SKM-1 treated with dmso at 0.1 percent for 144 hours (cell line): ENCODE results near the gene CES2.

Source experiments
- DNase-seq: peaks from one replicate; lab custom pipeline; 2025; ENCODE audit not compliant: unreplicated experiment; lab: John Stamatoyannopoulos, UW

Gene CES2

GRCh38 chr16:66902648-66903543 lies 32.4 kb upstream of the CES2 start:
- no peak for DNase-seq

GRCh38 chr16:66903544-66904427 lies 31.5 kb upstream of the CES2 start:
- DNase-seq: no peak

- DNase-seq: no peak
Observed at GRCh38 chr16:66904428-66904845, 30.9 kb upstream of the CES2 start.

- DNase-seq: no peak
Observed at GRCh38 chr16:66904846-66905632, 30.3 kb upstream of the CES2 start.

GRCh38 chr16:66905633-66906539 lies 29.4 kb upstream of the CES2 start:
- no peak for DNase-seq

- no peak for DNase-seq
Observed at GRCh38 chr16:66906916-66907836, 28.1 kb upstream of the CES2 start.

- no peak for DNase-seq
Observed at GRCh38 chr16:66908116-66908515, 27.2 kb upstream of the CES2 start.

GRCh38 chr16:66908762-66909559 lies 26.4 kb upstream of the CES2 start:
- no peak for DNase-seq

- no peak for DNase-seq
Observed at GRCh38 chr16:66910175-66910940, 25.0 kb upstream of the CES2 start.

- no peak for DNase-seq
Observed at GRCh38 chr16:66911112-66911511, 24.2 kb upstream of the CES2 start.

- no peak for DNase-seq
Observed at GRCh38 chr16:66911801-66912200, 23.5 kb upstream of the CES2 start.

GRCh38 chr16:66913081-66913480 lies 22.2 kb upstream of the CES2 start:
- no peak for DNase-seq

GRCh38 chr16:66913711-66914110 lies 21.6 kb upstream of the CES2 start:
- no peak for DNase-seq

- DNase-seq: no peak
Observed at GRCh38 chr16:66914541-66914940, 20.8 kb upstream of the CES2 start.

- DNase-seq: no peak
Observed at GRCh38 chr16:66915041-66915440, 20.3 kb upstream of the CES2 start.

GRCh38 chr16:66916518-66916917 lies 18.8 kb upstream of the CES2 start:
- no peak for DNase-seq

GRCh38 chr16:66917741-66918140 lies 17.6 kb upstream of the CES2 start:
- no peak for DNase-seq
